BE2C (cell line): Measurements from ENCODE around the gene FCHSD1.
A peak's percentile ranks its signal among the peaks of the same experiment; 100 is the strongest.

ENCODE experiments used
- DNase-seq: peaks from one replicate; pipeline ENCODE4 v3.0.0-alpha.2; 2020
- H3K27me3 ChIP-seq: fragments of 250-450 bp; sonication (Bioruptor Pico); 2 replicates; pipeline ENCODE4 v1.5.1; 2020; ENCODE audit warnings: mild to moderate bottlenecking
- H3K36me3 ChIP-seq: fragments of 250-450 bp; sonication (Bioruptor Pico); 2 replicates; pipeline ENCODE4 v1.5.1; 2020; ENCODE audit warnings: mild to moderate bottlenecking
- H3K4me1 ChIP-seq: fragments of 250-450 bp; sonication (Bioruptor Pico); 2 replicates; pipeline ENCODE4 v1.5.1; 2020
- H3K4me3 ChIP-seq: 2 replicates; pipeline ENCODE4 v1.5.1; 2011; ENCODE audit warnings: low read depth, low read length
- H3K9me3 ChIP-seq: fragments of 250-450 bp; sonication (Bioruptor Pico); 2 replicates; pipeline ENCODE4 v1.5.1; 2020
- TF ChIP-seq, protein P1 (sequence below): IDR thresholded peaks from 2 replicates; pipeline ENCODE4 v1.5.1; 2012; ENCODE audit warnings: mild to moderate bottlenecking, low read depth, low read length

FCHSD1 gene

GRCh38 chr5:141685591-141685990, 34.4 kb upstream of the FCHSD1 start:
- no peak for DNase-seq
- Histone ChIP-seq H3K9me3 (no peaks in the 10 kb centered on the region), H3K36me3 (no peaks in the 10 kb centered on the region), H3K27me3 (no peaks in the 10 kb centered on the region), H3K4me3 (no peak overlapping the region), H3K4me1 (peaks cover 6% of the 10 kb centered on the region)
- TF ChIP-seq, protein P1, sequence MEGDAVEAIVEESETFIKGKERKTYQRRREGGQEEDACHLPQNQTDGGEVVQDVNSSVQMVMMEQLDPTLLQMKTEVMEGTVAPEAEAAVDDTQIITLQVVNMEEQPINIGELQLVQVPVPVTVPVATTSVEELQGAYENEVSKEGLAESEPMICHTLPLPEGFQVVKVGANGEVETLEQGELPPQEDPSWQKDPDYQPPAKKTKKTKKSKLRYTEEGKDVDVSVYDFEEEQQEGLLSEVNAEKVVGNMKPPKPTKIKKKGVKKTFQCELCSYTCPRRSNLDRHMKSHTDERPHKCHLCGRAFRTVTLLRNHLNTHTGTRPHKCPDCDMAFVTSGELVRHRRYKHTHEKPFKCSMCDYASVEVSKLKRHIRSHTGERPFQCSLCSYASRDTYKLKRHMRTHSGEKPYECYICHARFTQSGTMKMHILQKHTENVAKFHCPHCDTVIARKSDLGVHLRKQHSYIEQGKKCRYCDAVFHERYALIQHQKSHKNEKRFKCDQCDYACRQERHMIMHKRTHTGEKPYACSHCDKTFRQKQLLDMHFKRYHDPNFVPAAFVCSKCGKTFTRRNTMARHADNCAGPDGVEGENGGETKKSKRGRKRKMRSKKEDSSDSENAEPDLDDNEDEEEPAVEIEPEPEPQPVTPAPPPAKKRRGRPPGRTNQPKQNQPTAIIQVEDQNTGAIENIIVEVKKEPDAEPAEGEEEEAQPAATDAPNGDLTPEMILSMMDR, result no peak

GRCh38 chr5:141683596-141684141, 32.5 kb upstream of the FCHSD1 start:
- no peak overlapping the region for H3K4me3 ChIP-seq
- peaks cover 11% of the 10 kb centered on the region for H3K4me1 ChIP-seq
- no peaks in the 10 kb centered on the region for H3K9me3 ChIP-seq
- H3K27me3 ChIP-seq, result no peaks in the 10 kb centered on the region
- TF ChIP-seq, protein P1, result no peak
- DNase-seq, result no peak
- H3K36me3 ChIP-seq, result peaks cover 10% of the 10 kb centered on the region; the same call in 1 of the 2 replicates

- TF ChIP-seq, protein P1, result no peak
- peak within 1 kb of the TSS; percentile 71 for H3K4me3 ChIP-seq
- peaks cover 11% of the 10 kb centered on the region; the same call in 1 of the 2 replicates for H3K36me3 ChIP-seq
- peaks cover 11% of the 10 kb centered on the region for H3K4me1 ChIP-seq
- no peaks in the 10 kb centered on the region for H3K27me3 ChIP-seq
- H3K9me3 ChIP-seq, result no peaks in the 10 kb centered on the region
- DNase-seq, result peak; percentile 85
Observed at GRCh38 chr5:141681695-141682641, 30.8 kb upstream of the FCHSD1 start, which contains the start of gene ARAP3. ARAP3 (minus strand) TSS chr5:141682230; CDS start chr5:141680486, 1,744 bp downstream.

DNA sequence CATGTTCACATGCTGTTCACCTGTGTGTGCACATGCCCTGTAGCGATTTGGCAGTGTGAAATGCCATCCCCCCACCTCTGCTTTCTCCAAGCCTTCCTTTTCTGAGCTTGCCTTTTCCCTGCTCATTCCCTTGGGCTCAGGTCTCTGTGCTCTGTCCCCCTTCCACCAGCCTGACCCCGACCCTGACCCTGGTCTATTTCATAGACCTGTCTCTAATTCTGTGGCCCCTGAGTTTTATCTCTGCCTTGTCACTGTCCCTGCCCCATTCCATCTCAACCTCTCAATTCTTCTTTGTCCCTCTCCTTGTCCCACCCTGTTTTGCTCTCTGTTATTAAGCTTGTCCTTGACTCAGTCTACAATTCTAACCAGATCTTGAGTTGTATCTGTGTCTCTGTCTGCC, 30.1 kb upstream of the FCHSD1 start:
- H3K4me3 ChIP-seq, result peak overlapping the region; percentile 71
- peaks cover 11% of the 10 kb centered on the region for H3K4me1 ChIP-seq
- H3K36me3 ChIP-seq, result peaks cover 11% of the 10 kb centered on the region; the same call in 1 of the 2 replicates
- H3K9me3 ChIP-seq, result no peaks in the 10 kb centered on the region
- no peaks in the 10 kb centered on the region for H3K27me3 ChIP-seq
- TF ChIP-seq, protein P1, result no peak
- no peak for DNase-seq

DNA sequence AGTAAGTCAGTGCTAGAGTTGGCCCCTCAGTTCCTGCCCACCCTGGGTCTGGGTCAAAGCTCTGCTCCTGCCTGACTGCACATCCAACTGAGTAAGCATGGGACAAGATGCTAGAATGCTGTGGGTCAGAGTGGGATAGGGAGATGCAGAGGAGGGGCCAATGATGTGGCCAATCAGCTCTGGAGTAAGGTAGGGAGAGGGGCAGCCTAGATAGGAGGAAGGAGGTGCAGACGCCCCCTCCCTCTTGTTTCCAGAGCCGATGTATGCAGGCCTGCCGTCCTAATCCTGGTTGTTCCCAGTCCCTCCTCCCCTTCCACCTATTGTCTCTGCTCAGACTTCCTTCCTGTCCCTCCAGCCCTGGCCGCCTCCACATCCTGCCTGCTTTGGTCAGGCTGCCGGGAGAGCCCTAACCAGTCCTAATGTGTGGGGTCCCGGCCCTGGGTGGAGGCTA, 29.6 kb upstream of the FCHSD1 start:
- DNase-seq, result peak; percentile 80
- Histone ChIP-seq H3K36me3 (peaks cover 11% of the 10 kb centered on the region; the same call in 1 of the 2 replicates), H3K4me1 (peaks cover 11% of the 10 kb centered on the region), H3K27me3 (no peaks in the 10 kb centered on the region), H3K9me3 (no peaks in the 10 kb centered on the region), H3K4me3 (peak overlapping the region; percentile 71)
- TF ChIP-seq, protein P1, result no peak
